Liver (tissue), 9 donors: ENCODE data around the gene NELFCD. TPM values are rescaled to one million over a fixed set of nuclear protein-coding genes. Genes with fewer than 3 reads are reported as not detected.
"Not testable (repeated sequence)": the region's sequence is repeated elsewhere in the genome, so short reads cannot be mapped to it uniquely, and the experiment has no call there.

ENCODE experiments used
- DNase-seq: peaks from one replicate; pipeline ENCODE4 v3.0.0-alpha.2; 2017; ENCODE audit warnings: low spot score
- H3K27ac ChIP-seq, 2 donors: one replicate each; pipeline ENCODE4 v1.7.0; 2013; ENCODE audit warnings: inconsistent platforms in 2 of 2, low read length in 2 of 2, control low read depth in 1 of 2, low read depth in 1 of 2, mild to moderate bottlenecking in 1 of 2
- H3K27me3 ChIP-seq, 4 donors: one replicate each; pipeline versions ENCODE4 v1.6.1 to v1.7.0; 2013; ENCODE audit warnings: low read length in 3 of 4, inconsistent platforms in 1 of 4, mild to moderate bottlenecking in 1 of 4, moderate library complexity in 1 of 4; ENCODE audit not compliant: control insufficient read depth in 4 of 4, insufficient read depth in 4 of 4
- H3K36me3 ChIP-seq, 4 donors: one replicate each; pipeline versions ENCODE4 v1.6.1 to v1.7.0; 2013; ENCODE audit warnings: low read length in 3 of 4, mild to moderate bottlenecking in 3 of 4, low read depth in 1 of 4, moderate library complexity in 1 of 4; ENCODE audit not compliant: control insufficient read depth in 4 of 4, insufficient read depth in 3 of 4
- H3K4me1 ChIP-seq, 4 donors: one replicate each; pipeline versions ENCODE4 v1.6.1 to v1.7.0; 2013; ENCODE audit warnings: low read length in 3 of 4, mild to moderate bottlenecking in 3 of 4, moderate library complexity in 1 of 4; ENCODE audit not compliant: control insufficient read depth in 4 of 4, insufficient read depth in 4 of 4
- H3K4me3 ChIP-seq, 3 donors: one replicate each; pipeline versions ENCODE4 v1.6.1 to v1.7.0; 2013; ENCODE audit warnings: low read length in 3 of 3, control low read depth in 1 of 3, low read depth in 1 of 3, mild to moderate bottlenecking in 1 of 3
- H3K9ac ChIP-seq, 2 donors: one replicate each; pipeline ENCODE4 v1.7.0; 2013; ENCODE audit warnings: low read length in 2 of 2, mild to moderate bottlenecking in 2 of 2, moderate library complexity in 2 of 2, control low read depth in 1 of 2, low read depth in 1 of 2
- H3K9me3 ChIP-seq, 4 donors: one replicate each; pipeline versions ENCODE4 v1.6.1 to v1.7.0; 2013; ENCODE audit warnings: low read length in 3 of 4; ENCODE audit not compliant: control insufficient read depth in 4 of 4
- EGR1 ChIP-seq, 2 donors: IDR thresholded peaks; 2 replicates each; pipeline ENCODE4 v1.6.1; 2016 to 2018; ENCODE audit warnings: antibody characterized with exemption in 2 of 2, low read depth in 2 of 2
- FOXA1 ChIP-seq: IDR thresholded peaks from 2 replicates; pipeline ENCODE4 v1.6.1; 2016; ENCODE audit warnings: antibody characterized with exemption
- FOXA2 ChIP-seq: IDR thresholded peaks from 2 replicates; pipeline ENCODE4 v1.6.1; 2016; ENCODE audit warnings: antibody characterized with exemption
- GABPA ChIP-seq, 2 donors: IDR thresholded peaks in 1 of 2; conservative IDR thresholded peaks in 1 of 2; 2 replicates each; pipeline ENCODE4 v1.6.1; 2016; ENCODE audit warnings: antibody characterized with exemption in 2 of 2, mild to moderate bottlenecking in 1 of 2, moderate library complexity in 1 of 2
- HNF4A ChIP-seq, 2 donors: conservative IDR thresholded peaks; 2 replicates each; pipeline ENCODE4 v1.6.1; 2016; ENCODE audit warnings: antibody characterized with exemption in 2 of 2, mild to moderate bottlenecking in 2 of 2
- HNF4G ChIP-seq: IDR thresholded peaks from 2 replicates; pipeline ENCODE4 v1.6.1; 2016; ENCODE audit warnings: antibody characterized with exemption
- JUND ChIP-seq, 2 donors: IDR thresholded peaks; 2 replicates each; pipeline ENCODE4 v1.6.1; 2016; ENCODE audit warnings: antibody characterized with exemption in 2 of 2
- NR2F2 ChIP-seq: IDR thresholded peaks from 2 replicates; pipeline ENCODE4 v1.6.1; 2016; ENCODE audit warnings: antibody characterized with exemption
- RAD21 ChIP-seq, 2 donors: IDR thresholded peaks; 2 replicates each; pipeline ENCODE4 v1.6.1; 2016; ENCODE audit warnings: antibody characterized with exemption in 2 of 2, mild to moderate bottlenecking in 2 of 2
- RXRA ChIP-seq, 2 donors: IDR thresholded peaks; 2 replicates each; pipeline ENCODE4 v1.6.1; 2017 to 2018; ENCODE audit warnings: antibody characterized with exemption in 2 of 2, mild to moderate bottlenecking in 1 of 2
- SP1 ChIP-seq: IDR thresholded peaks from 2 replicates; pipeline ENCODE4 v1.6.1; 2018; ENCODE audit warnings: antibody characterized with exemption, mild to moderate bottlenecking
- TAF1 ChIP-seq: conservative IDR thresholded peaks from 2 replicates; pipeline ENCODE4 v1.6.1; 2016; ENCODE audit warnings: antibody characterized with exemption, mild to moderate bottlenecking
- YY1 ChIP-seq: IDR thresholded peaks from 2 replicates; pipeline ENCODE4 v1.6.1; 2016; ENCODE audit warnings: antibody characterized with exemption, mild to moderate bottlenecking
- WGBS: extraction: QIAGEN DNeasy Blood & Tissue Kit; methylation state at CpG from one replicate; pipeline ENCODE4 v1.1.7; 2013; 5-methylcytosine and 5-hydroxymethylcytosine counted together
- polyA plus RNA-seq, 2 donors: library from polyadenylated mRNA; stranded (reverse) in 1 of 2; unstranded in 1 of 2; fragments of 200-250 nt in 1 of 2; fragments of >200 nt in 1 of 2; fragmentation: Nextera tagmentation in 1 of 2; extraction: Ambion mirVana in 1 of 2; gene quantifications; one replicate each; pipeline versions ENCODE4 v1.2.1 to v1.2.3, GENCODE V29; 2013 to 2015
- total RNA-seq, 2 donors: library from RNA; depleted of rRNA; stranded (reverse); fragments of >200 nt; gene quantifications; one replicate each; pipeline ENCODE4 v1.2.3, GENCODE V29; 2014
- TF ChIP-seq, protein P1 (sequence below): IDR thresholded peaks from 2 replicates; pipeline ENCODE4 v1.6.1; 2016; ENCODE audit warnings: antibody characterized with exemption
- TF ChIP-seq, protein P2 (sequence below): fragments of 150-350 bp; IDR thresholded peaks from 2 replicates; pipeline ENCODE4 v1.5.1; 2017; ENCODE audit warnings: improper control_type of control experiment, low read depth, low read length; ENCODE audit not compliant: missing input control
- TF ChIP-seq, protein P3 (sequence below): IDR thresholded peaks from 2 replicates; pipeline ENCODE4 v1.6.1; 2016; ENCODE audit warnings: antibody characterized with exemption
- donor health status: healthy.
- donor health status: healthy.
- donor health status: healthy.
- donor health status: healthy.
- donor health status: healthy.

Gene NELFCD
- total and polyA plus RNA-seq, 4 donors: 28.1 to 39.8 (median 37.0) TPM

DNA sequence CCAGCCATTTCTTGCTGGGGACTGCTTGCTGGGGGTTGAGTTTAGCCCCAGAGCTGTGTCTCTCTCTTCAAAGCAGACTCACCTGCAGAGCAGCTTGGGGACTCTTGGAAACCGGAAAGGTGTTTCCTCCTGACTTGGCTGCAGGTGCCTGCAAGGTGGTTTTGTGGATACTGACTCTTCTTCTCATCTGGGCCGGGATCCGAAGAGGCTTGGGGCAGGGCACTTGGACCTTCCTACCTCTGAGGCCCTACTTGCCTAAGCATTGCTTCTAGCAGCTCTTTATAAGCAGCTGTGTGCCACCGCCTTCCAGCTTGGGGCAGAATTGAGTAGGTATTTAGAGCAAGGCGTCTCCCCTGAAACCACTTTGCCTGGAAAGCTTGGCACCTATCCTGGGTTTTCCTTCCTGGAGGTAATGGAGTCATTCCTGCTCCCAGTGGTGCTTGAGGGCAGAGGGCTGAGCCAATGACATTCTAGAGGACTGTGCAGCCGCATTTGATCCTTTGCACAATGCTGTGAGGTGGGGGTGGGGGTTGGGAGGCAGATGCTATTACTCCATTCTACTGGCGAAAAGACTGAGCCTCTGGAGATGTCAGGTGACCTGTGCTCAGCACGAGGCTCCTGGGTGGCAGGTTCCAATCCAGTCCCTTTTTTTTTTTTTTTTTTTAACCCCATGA lies 29.4 kb downstream of the NELFCD start:
- no peak overlapping the region for H3K4me3 ChIP-seq
- TF ChIP-seq, protein P1, sequence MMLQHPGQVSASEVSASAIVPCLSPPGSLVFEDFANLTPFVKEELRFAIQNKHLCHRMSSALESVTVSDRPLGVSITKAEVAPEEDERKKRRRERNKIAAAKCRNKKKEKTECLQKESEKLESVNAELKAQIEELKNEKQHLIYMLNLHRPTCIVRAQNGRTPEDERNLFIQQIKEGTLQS: no peak
- TF ChIP-seq RXRA (IDR thresholded peaks at IDR 0.05) (no peak), HNF4A (conservative IDR thresholded peaks at IDR 0.05) (no peak), NR2F2 (no peak), RAD21 (IDR thresholded peaks at IDR 0.05) (no peak), YY1 (no peak), HNF4G (no peak), SP1 (no peak), FOXA2 (no peak), GABPA (IDR thresholded peaks at IDR 0.05 in 1 of 2, conservative IDR thresholded peaks at IDR 0.05 in 1 of 2) (no peak), FOXA1 (no peak)
- peak; percentile 35 for DNase-seq
- no peak overlapping the region for H3K9ac ChIP-seq
- H3K9me3 ChIP-seq: no peaks in the 10 kb centered on the region
- no peaks in the 10 kb centered on the region for H3K27me3 ChIP-seq
- H3K36me3 ChIP-seq: no peaks in the 10 kb centered on the region
- H3K27ac ChIP-seq: no peak overlapping the region
- H3K4me1 ChIP-seq: peaks cover 5 to 15% (median 7%) of the 10 kb centered on the region in 4 donors
- WGBS: 84% methylated on average over 8 of the region's 8 CpGs

DNA sequence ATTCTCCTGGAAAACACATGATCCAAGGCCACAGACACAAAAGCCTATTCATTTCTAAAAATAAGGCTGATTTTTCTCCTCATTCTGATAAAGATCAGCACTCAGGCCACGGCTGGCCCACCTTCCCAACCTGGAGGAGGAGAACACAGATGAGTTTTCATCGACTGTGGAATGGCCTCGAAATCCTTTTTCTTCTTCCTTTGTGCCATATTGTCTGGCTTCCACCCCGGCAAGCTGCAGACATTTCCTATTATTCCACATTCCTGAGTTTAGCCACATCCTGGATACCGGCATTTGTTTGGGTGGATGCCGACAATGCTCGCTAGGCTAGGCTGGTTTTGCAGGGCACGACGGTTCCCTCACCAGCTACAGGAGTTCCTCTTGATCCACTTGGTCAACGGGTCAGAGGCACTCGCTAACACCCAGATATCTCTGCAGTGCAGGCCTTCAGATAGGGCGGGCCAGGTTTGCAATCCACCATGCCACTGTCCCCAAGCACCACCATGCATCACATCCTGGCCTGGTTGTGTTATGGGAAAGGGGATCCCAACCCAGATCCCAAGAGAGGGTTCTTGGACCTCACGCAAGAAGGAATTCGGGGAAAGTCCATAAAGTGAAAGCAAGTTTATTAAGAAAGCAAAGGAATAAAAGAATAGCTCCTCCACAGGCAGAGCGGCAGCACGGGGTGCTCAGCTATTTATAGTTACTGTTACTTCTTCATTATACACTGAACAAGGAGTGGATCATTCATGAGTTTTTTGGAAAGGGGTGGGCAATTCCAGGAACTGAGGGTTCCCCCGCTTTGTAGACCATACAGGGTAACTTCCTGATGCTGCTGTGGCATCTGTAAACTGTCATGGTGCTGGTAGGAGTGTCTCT lies 30.2 kb downstream of the NELFCD start:
- 79% methylated on average over 17 of the region's 17 CpGs for WGBS
- peak; percentile 24 for TF ChIP-seq SP1
- peak; percentile 20 for TF ChIP-seq NR2F2
- TF ChIP-seq YY1: no peak
- H3K27ac ChIP-seq: no peak overlapping the region
- H3K9ac ChIP-seq: no peak overlapping the region
- H3K36me3 ChIP-seq: no peaks in the 10 kb centered on the region
- no peak overlapping the region for H3K4me3 ChIP-seq
- DNase-seq: peak; percentile 70
- peaks cover 0 to 7% (median 2%) of the 10 kb centered on the region in 4 donors for H3K4me1 ChIP-seq
- H3K9me3 ChIP-seq: no peaks in the 10 kb centered on the region
- H3K27me3 ChIP-seq: no peaks in the 10 kb centered on the region

DNA sequence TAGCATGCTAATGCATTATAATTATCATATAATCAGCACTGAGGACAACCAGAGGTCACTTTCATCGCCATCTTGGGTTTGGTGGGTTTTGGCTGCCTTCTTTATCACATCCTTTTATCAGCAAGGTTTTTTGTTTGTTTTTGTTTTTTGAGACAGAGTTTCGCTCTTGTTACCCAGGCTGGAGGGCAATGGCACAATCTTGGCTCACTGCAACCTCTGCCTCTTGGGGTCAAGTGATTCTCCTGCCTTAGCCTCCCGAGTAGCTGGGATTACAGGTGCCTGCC lies 30.8 kb downstream of the NELFCD start:
- H3K27me3 ChIP-seq, H3K27ac ChIP-seq, H3K36me3 ChIP-seq, H3K9ac ChIP-seq, DNase-seq, H3K9me3 ChIP-seq, H3K4me1 ChIP-seq, H3K4me3 ChIP-seq: not testable (repeated sequence)
- WGBS: 95% methylated on average over 3 of the region's 3 CpGs

DNA sequence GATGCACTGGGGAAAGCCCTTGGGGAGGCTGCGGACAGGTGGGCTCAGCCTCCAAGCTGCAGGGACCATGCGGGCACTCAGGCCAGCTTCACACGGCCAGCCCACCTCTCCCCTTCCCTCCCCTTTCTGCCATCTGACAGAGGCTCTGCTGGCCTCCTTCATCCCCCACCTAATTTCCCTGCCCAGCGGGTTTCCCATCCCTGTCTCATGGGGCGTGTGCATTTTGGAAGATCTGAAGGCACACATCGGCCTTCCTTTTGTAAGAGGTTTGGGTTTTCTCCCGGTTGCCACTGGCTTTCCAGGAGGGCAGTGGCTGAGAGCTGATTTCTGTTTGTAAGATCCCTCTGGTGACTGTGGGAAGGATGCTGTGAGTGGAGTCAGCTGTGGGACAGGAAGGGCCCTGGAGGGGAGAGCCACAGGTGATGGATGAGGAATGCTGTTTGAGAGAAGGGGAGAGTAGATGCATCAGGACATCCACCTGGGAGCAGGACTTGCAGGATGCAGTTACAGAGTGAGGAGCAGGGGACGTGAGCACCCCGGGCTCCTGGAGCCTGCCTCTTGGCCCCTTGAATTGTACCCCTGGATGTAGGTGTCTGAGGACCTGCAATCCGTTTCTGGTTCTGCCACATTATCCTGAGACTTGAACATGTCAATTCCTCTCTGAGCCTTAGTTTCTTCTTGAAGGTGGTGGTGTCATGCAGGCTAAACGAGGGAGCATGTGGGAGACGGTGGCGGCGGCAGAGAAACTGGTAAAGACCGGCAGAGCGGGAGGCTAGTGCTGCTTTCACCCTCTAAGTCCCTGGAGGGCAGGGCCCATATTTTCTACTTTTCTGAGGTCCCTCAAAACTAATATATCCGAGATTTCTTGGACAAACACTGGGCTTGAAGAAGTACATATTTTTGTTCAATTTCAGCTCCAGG lies 32.2 kb downstream of the NELFCD start:
- no peak for TF ChIP-seq SP1
- no peak for TF ChIP-seq FOXA2
- TF ChIP-seq YY1: no peak
- TF ChIP-seq, protein P2, sequence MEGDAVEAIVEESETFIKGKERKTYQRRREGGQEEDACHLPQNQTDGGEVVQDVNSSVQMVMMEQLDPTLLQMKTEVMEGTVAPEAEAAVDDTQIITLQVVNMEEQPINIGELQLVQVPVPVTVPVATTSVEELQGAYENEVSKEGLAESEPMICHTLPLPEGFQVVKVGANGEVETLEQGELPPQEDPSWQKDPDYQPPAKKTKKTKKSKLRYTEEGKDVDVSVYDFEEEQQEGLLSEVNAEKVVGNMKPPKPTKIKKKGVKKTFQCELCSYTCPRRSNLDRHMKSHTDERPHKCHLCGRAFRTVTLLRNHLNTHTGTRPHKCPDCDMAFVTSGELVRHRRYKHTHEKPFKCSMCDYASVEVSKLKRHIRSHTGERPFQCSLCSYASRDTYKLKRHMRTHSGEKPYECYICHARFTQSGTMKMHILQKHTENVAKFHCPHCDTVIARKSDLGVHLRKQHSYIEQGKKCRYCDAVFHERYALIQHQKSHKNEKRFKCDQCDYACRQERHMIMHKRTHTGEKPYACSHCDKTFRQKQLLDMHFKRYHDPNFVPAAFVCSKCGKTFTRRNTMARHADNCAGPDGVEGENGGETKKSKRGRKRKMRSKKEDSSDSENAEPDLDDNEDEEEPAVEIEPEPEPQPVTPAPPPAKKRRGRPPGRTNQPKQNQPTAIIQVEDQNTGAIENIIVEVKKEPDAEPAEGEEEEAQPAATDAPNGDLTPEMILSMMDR: no peak
- no peak for TF ChIP-seq HNF4G
- TF ChIP-seq EGR1 (IDR thresholded peaks at IDR 0.05; ENCODE audit: low read depth in 2 of 2): no peak
- no peak for TF ChIP-seq GABPA (IDR thresholded peaks at IDR 0.05 in 1 of 2, conservative IDR thresholded peaks at IDR 0.05 in 1 of 2)
- TF ChIP-seq RXRA (IDR thresholded peaks at IDR 0.05): no peak
- TF ChIP-seq, protein P3, sequence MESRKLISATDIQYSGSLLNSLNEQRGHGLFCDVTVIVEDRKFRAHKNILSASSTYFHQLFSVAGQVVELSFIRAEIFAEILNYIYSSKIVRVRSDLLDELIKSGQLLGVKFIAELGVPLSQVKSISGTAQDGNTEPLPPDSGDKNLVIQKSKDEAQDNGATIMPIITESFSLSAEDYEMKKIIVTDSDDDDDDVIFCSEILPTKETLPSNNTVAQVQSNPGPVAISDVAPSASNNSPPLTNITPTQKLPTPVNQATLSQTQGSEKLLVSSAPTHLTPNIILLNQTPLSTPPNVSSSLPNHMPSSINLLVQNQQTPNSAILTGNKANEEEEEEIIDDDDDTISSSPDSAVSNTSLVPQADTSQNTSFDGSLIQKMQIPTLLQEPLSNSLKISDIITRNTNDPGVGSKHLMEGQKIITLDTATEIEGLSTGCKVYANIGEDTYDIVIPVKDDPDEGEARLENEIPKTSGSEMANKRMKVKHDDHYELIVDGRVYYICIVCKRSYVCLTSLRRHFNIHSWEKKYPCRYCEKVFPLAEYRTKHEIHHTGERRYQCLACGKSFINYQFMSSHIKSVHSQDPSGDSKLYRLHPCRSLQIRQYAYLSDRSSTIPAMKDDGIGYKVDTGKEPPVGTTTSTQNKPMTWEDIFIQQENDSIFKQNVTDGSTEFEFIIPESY: no peak
- TF ChIP-seq NR2F2: no peak
- TF ChIP-seq, protein P1: no peak
- TF ChIP-seq JUND (IDR thresholded peaks at IDR 0.05): no peak
- no peak for TF ChIP-seq TAF1
- Histone ChIP-seq H3K36me3 (no peaks in the 10 kb centered on the region), H3K4me3 (no peak overlapping the region), H3K27me3 (no peaks in the 10 kb centered on the region), H3K9ac (no peak overlapping the region), H3K9me3 (no peaks in the 10 kb centered on the region), H3K4me1 (no peaks in the 10 kb centered on the region), H3K27ac (no peak overlapping the region)
- DNase-seq: no peak
- WGBS: 97% methylated on average over 17 of the region's 17 CpGs
